ENCODE results near the gene PWWP2B.

PWWP2B gene

DNA sequence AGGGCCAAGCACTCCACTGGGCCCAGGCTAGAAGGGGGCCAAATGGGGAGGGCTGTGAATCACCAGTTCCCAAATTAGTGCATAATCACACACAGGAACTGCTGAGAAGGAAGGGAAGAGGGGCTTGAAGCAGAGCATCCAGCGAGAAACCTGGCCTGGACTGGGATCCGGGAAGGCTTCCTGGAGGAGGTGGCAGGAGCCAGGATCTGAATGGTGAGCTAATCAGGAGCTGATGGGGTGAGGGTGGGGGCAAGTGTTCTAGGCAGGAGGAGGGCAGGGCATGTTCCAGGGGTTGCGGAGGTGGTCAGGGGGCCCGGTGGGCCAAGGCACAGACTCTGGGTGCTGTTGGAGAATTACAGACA, 12.6 kb downstream of the PWWP2B start:
- H3K27ac Mint-ChIP-seq: no peak overlapping the region
- H3K4me3 Mint-ChIP-seq: no peak overlapping the region
- DNase-seq (no peak), ATAC-seq (no peak)
- H3K36me3 Mint-ChIP-seq (ENCODE audit: low read depth): no peaks in the 10 kb centered on the region
- no peaks in the 10 kb centered on the region for H3K27me3 Mint-ChIP-seq
- no peaks in the 10 kb centered on the region for H3K9me3 Mint-ChIP-seq
- H3K4me1 Mint-ChIP-seq: peaks cover 5% of the 10 kb centered on the region

DNA sequence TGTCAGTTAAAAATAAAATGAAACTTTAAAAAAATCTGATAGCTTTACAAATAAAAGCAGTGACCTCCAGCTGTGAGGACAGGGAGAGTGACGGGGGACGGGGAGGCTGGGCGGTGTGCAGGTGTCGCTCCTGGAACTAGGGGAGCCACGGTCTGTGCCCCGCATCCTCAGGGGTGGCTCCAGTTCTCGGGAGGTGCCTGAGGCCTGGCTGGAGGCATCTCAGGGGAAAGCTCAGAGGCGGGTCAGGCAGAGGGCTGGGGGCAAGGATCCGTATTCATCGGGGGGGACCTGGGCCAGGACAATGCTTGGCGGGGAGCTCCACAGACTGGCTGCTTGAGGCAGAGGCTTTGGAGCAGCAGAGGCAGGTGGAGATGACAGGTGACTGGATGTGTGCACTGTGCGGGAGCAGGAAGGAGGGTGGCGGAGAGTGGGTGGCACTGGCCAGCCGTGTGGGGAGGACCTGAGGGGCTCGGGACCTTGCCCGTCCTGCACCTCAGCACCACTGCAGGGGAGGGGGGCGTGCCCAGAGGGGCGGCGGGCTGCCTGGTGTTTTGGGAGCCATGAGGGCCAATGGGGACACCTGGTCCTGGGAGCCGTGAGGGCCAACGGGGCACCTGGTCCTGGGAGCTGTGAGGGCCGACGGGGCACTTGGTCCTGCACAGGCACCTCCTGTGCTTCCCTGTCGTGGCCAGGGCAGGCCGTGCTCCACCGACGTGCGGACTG, 13.2 kb downstream of the PWWP2B start:
- no peak for DNase-seq
- Mint-ChIP-seq H3K36me3 (ENCODE audit: low read depth) (no peaks in the 10 kb centered on the region), H3K4me3 (no peak overlapping the region), H3K27ac (no peak overlapping the region), H3K4me1 (peaks cover 5% of the 10 kb centered on the region), H3K27me3 (no peaks in the 10 kb centered on the region), H3K9me3 (no peaks in the 10 kb centered on the region)
- no peak for ATAC-seq

DNA sequence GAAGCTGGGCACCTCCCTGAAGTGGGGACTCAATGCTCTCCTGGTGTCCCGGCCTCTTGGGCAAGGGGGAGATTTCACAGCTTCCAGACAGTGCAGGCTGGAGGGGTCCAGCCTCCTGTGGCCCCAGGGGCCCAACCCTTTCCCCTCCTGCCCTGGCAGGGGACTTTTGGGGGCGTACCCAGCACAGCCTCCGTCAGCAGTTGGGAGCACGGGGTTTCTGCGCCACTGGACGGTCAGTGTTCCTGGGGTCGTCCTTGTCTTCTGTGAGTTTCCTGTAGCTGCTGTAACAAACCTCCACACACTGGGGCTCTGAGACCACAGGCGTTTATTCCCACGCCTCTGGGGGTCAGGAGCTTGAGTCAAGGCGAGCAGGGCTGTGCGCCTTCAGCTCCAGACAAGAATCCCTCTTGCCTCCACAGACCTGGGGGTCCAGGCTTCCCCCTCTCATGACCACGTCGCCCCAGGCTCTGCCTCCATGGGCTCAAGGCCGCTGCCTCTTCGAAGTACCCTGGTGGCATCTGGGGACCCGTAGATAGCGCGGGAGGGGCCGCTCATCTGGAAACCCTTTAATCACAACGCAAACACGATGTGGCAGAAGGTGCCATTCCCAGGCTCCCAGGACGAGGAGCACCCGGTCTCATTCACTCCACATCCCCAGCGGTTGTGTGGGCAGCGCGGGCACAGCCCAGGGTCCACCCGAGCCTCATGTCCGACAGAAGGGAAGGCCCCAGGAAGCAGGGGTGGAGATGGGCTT, 14.0 kb downstream of the PWWP2B start:
- no peaks in the 10 kb centered on the region for H3K9me3 Mint-ChIP-seq
- no peak for ATAC-seq
- H3K27ac Mint-ChIP-seq: no peak overlapping the region
- H3K27me3 Mint-ChIP-seq: no peaks in the 10 kb centered on the region
- no peaks in the 10 kb centered on the region for H3K36me3 Mint-ChIP-seq (ENCODE audit: low read depth)
- H3K4me1 Mint-ChIP-seq: peaks cover 7% of the 10 kb centered on the region
- DNase-seq: no peak
- no peak overlapping the region for H3K4me3 Mint-ChIP-seq

- peaks cover 7% of the 10 kb centered on the region for H3K4me1 Mint-ChIP-seq
- no peak for DNase-seq
- no peaks in the 10 kb centered on the region for H3K27me3 Mint-ChIP-seq
- no peak overlapping the region for H3K4me3 Mint-ChIP-seq
- ATAC-seq: no peak
- H3K27ac Mint-ChIP-seq: no peak overlapping the region
- H3K36me3 Mint-ChIP-seq (ENCODE audit: low read depth): no peaks in the 10 kb centered on the region
- no peaks in the 10 kb centered on the region for H3K9me3 Mint-ChIP-seq
These were observed 14.7 kb downstream of the PWWP2B start for GRCh38 chr10:132411561-132412253.

GRCh38 chr10:132412316-132413192, 15.6 kb downstream of the PWWP2B start:
- DNase-seq (no peak), ATAC-seq (no peak)
- Mint-ChIP-seq H3K4me3 (no peak overlapping the region), H3K27ac (no peak overlapping the region), H3K9me3 (no peaks in the 10 kb centered on the region), H3K36me3 (ENCODE audit: low read depth) (no peaks in the 10 kb centered on the region), H3K4me1 (peaks cover 7% of the 10 kb centered on the region), H3K27me3 (no peaks in the 10 kb centered on the region)

DNA sequence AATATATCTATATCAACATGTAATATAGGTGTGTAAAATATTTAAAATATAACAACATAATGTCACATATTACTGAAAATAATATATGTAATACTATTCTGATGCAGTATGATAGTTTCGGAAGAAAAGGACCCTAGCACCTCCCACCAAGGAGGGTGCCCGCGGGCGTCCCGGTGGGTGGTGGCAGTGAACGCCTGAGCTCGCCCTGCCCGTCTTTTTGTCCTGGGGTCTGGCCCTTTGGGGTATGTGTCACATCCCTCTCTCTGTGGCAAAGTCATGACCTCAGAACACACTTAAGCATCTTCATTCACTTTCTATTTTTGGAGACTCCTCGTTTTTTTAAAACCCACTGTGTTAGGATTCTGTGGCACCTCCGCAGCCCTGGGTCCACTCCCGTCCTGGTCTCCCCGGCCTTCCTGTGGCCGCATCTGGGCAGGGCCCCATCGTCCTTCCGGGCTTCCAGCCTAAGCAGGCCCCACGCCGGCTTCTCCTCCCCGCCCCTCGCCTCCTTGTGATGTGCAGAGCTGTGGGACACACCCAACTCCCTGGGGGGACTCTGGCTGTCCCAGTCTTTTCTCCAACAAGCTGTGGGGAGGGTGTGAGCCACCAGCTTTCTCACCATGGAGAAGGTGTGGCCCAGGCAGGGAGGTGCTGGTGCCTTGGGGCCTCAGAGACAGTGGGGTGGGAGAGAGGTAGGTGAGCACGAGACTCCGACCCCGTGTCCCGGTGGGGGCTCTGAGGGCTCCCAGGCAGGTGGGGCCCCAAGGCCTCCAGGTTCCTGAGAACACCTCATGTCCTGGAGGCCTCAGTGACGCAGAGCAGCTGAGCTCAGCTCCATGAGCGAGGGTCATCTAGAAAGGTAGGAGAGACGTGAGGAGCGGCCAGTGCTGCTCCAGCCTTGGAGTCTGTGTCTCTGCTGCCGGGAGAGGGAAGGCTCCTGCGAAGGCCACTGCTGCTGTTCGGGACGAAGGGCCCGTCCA, 16.5 kb downstream of the PWWP2B start:
- H3K27me3 Mint-ChIP-seq: no peaks in the 10 kb centered on the region
- ATAC-seq: no peak
- peaks cover 4% of the 10 kb centered on the region for H3K4me1 Mint-ChIP-seq
- H3K27ac Mint-ChIP-seq: no peak overlapping the region
- no peaks in the 10 kb centered on the region for H3K9me3 Mint-ChIP-seq
- no peak for DNase-seq
- no peak overlapping the region for H3K4me3 Mint-ChIP-seq
- H3K36me3 Mint-ChIP-seq (ENCODE audit: low read depth): no peaks in the 10 kb centered on the region

DNA sequence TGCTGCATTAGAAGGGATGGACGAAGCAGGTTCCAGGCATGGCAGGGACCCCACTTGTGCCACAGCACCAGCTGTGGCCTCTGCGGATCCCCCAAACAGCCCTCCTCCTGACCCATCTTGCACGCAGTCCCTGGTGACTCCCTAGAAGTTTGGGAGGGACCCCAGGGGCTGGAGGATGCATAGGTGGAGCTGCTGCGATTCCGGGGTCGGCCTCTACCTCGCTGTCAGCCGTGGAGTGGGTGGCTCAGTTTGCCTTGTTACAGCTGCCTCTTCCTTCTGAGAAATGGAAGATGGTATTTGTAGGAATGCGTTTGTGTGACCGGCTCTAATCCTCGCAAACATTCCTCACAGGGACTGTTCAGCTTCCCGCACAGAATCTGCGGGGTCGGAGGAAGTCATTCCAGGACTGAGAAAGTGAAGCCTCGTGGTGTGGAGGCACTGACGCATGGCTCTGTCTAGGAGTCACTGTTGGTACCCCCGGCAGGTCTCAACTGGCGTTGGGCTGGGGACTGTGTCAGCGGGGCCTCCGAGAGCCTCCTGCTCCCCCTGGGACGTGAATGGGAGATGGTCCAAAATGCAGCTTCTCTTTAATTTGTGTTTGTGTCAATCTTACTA, 17.5 kb downstream of the PWWP2B start:
- H3K27ac Mint-ChIP-seq: no peak overlapping the region
- no peak for DNase-seq
- peaks cover 7% of the 10 kb centered on the region for H3K4me1 Mint-ChIP-seq
- H3K27me3 Mint-ChIP-seq: no peaks in the 10 kb centered on the region
- no peaks in the 10 kb centered on the region for H3K9me3 Mint-ChIP-seq
- H3K36me3 Mint-ChIP-seq (ENCODE audit: low read depth): no peaks in the 10 kb centered on the region
- no peak for ATAC-seq
- no peak overlapping the region for H3K4me3 Mint-ChIP-seq

- no peaks in the 10 kb centered on the region for H3K27me3 Mint-ChIP-seq
- H3K36me3 Mint-ChIP-seq (ENCODE audit: low read depth): no peaks in the 10 kb centered on the region
- DNase-seq (no peak), ATAC-seq (no peak)
- peaks cover 9% of the 10 kb centered on the region for H3K4me1 Mint-ChIP-seq
- no peaks in the 10 kb centered on the region for H3K9me3 Mint-ChIP-seq
- no peak overlapping the region for H3K27ac Mint-ChIP-seq
- no peak overlapping the region for H3K4me3 Mint-ChIP-seq
These were observed 18.3 kb downstream of the PWWP2B start for GRCh38 chr10:132415255-132415654.

DNA sequence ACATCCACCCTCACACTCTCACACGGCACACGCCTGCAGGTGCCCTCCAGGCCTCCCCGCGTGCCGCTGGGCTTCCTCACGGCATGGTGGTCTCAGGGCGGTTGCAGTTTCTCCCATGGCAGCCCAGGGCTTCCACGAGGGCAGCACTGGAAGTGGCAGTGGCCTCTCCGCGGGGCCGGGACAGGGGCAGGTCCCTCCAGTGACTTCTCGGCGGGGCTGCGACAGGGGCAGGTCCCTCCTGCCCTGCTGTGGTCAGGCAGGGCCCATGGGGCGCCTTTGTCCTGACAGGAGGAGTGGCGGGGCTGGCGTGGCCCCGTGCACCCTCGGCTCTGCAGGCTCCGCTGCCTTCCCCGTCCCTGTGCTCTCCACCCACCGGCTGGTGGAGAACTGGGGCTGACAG, 19.0 kb downstream of the PWWP2B start:
- no peak overlapping the region for H3K4me3 Mint-ChIP-seq
- H3K9me3 Mint-ChIP-seq: no peaks in the 10 kb centered on the region
- H3K27ac Mint-ChIP-seq: no peak overlapping the region
- peaks cover 13% of the 10 kb centered on the region for H3K4me1 Mint-ChIP-seq
- ATAC-seq (no peak), DNase-seq (no peak)
- H3K27me3 Mint-ChIP-seq: no peaks in the 10 kb centered on the region
- no peaks in the 10 kb centered on the region for H3K36me3 Mint-ChIP-seq (ENCODE audit: low read depth)

DNA sequence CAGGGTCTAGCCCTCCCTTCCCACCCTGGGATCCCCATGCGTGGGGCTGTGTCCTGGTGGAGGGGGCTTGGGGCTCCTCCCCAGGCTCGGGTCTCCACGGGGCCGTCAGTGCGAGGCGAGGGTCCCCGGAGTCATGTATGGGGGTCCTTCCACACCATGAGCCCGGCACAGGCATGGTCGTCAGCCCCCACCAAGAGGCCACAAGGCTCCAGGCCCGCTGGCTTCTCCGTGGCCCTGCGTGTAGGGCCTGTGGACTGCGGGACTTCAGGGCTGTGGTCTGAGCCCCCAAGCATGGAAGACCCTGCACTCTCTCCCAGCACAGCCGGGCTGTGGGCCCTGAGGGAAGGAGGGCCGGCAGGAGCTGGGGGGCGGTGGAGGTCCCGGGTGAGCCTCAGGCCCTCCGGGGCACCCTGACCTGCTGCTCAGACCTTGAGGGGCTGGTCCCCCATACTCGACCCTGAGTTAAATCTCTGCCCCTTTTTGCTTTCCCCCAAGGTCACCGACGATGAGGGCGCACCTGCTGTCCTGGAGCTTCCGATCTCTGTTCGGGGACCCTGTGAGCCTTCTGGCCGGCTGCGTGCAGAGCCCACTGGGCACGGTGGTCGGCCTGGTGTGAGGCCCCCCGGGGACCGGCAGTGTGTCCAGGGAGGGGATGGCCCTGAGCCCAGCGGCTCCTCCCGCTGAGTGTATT, 19.7 kb downstream of the PWWP2B start:
- ATAC-seq: no peak
- no peak overlapping the region for H3K27ac Mint-ChIP-seq
- peaks cover 20% of the 10 kb centered on the region for H3K4me1 Mint-ChIP-seq
- no peaks in the 10 kb centered on the region for H3K9me3 Mint-ChIP-seq
- no peak overlapping the region for H3K4me3 Mint-ChIP-seq
- no peaks in the 10 kb centered on the region for H3K27me3 Mint-ChIP-seq
- DNase-seq: no peak
- H3K36me3 Mint-ChIP-seq (ENCODE audit: low read depth): no peaks in the 10 kb centered on the region

GRCh38 chr10:132417257-132417910, 20.4 kb downstream of the PWWP2B start:
- Mint-ChIP-seq H3K4me1 (peaks cover 23% of the 10 kb centered on the region), H3K9me3 (no peaks in the 10 kb centered on the region), H3K27me3 (no peaks in the 10 kb centered on the region), H3K27ac (no peak overlapping the region), H3K36me3 (ENCODE audit: low read depth) (no peaks in the 10 kb centered on the region), H3K4me3 (no peak overlapping the region)
- ATAC-seq (no peak), DNase-seq (no peak)

DNA sequence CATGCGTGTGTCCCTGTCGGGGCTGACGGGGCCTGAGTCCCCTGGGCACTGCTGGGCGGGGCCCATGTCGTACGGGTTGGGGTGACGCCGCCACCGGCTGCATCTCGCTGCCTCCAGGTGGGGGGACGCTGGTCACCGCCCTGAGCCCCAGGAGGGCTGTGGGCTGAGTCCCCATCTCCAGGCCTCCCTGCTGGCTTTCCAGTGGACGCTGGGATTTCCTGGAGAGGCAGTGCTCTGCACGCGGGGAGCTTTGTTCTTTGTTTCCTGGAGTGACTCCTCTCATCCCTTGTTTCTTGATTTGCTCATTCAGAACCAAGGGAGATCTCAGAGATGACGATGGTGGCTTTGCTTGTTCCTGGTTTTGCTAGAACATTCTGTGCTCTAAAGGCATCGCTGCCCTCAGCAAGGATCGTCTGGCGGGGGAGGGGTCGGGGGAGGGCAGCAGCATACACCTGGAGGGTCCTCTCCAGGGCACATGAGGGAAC, 21.0 kb downstream of the PWWP2B start:
- DNase-seq (no peak), ATAC-seq (no peak)
- Mint-ChIP-seq H3K27me3 (no peaks in the 10 kb centered on the region), H3K36me3 (ENCODE audit: low read depth) (no peaks in the 10 kb centered on the region), H3K27ac (no peak overlapping the region), H3K9me3 (no peaks in the 10 kb centered on the region), H3K4me1 (peaks cover 29% of the 10 kb centered on the region), H3K4me3 (no peak overlapping the region)

Data from activated naive CD8-positive, alpha-beta T cell treated with anti-CD3 and anti-CD28 coated beads, Interleukin-2, amount 50 U/mL, for 24 hours (primary cell).